NCI-H1930 (cell line): Measurements from ENCODE around the gene SPTBN1.

Experiments used
- DNase-seq, 2 experiments: peaks; one replicate each; lab custom pipeline; 2025; lab: John Stamatoyannopoulos, UW

SPTBN1 gene

GRCh38 chr2:54653572-54654204 lies 197.6 kb downstream of the SPTBN1 start:
- no peak for DNase-seq

GRCh38 chr2:54655046-54655809 lies 199.1 kb downstream of the SPTBN1 start:
- DNase-seq = no peak

- DNase-seq = no peak
These were observed 200.7 kb downstream of the SPTBN1 start for GRCh38 chr2:54656863-54657262.

DNA sequence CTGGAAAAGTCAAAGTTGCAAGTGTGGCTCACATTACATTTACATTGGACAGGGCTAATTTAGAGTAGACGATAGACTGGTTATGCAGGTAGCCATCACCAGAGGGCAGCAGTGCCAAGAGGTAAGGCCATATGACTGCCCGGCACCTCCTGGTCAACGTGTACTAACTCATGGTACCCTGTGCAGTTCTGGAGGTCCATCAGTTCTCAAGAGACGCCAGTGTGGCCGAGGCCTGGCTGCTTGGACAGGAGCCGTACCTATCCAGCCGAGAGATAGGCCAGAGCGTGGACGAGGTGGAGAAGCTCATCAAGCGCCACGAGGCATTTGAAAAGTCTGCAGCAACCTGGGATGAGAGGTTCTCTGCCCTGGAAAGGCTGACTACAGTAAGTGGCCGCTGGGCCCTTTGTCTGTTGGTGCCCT lies 201.5 kb downstream of the SPTBN1 start:
- peak in 1 of 2 experiments; percentile 14 for DNase-seq

- DNase-seq = no peak
These were observed 202.5 kb downstream of the SPTBN1 start for GRCh38 chr2:54658564-54659071.

- DNase-seq = no peak
These were observed 203.4 kb downstream of the SPTBN1 start for GRCh38 chr2:54659527-54659926.

DNA sequence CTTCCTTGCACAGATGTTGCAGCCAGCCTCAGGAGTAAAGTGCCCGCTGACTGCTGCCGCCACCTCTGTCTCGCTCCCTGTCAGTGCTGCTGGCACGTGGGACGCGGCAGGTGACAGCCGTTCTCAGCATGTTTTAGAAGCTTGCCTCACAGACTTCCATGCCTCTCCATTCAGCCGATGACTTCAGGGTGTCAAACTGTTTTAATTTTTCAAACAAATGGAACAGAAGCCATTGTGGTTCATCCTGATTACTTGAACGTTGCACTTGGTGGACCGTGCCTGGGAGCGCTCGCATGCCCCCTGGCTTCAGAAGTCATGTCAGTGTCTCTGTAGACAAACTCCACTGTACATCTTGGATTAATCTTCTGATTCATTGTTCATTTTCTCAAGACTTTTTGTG lies 204.6 kb downstream of the SPTBN1 start:
- DNase-seq = no peak

GRCh38 chr2:54663424-54664030 lies 207.4 kb downstream of the SPTBN1 start:
- no peak for DNase-seq

GRCh38 chr2:54664238-54664786 lies 208.2 kb downstream of the SPTBN1 start:
- DNase-seq = no peak

- DNase-seq = peak in 1 of 2 experiments; percentile 18
These were observed 209.3 kb downstream of the SPTBN1 start for GRCh38 chr2:54665436-54665856.

DNA sequence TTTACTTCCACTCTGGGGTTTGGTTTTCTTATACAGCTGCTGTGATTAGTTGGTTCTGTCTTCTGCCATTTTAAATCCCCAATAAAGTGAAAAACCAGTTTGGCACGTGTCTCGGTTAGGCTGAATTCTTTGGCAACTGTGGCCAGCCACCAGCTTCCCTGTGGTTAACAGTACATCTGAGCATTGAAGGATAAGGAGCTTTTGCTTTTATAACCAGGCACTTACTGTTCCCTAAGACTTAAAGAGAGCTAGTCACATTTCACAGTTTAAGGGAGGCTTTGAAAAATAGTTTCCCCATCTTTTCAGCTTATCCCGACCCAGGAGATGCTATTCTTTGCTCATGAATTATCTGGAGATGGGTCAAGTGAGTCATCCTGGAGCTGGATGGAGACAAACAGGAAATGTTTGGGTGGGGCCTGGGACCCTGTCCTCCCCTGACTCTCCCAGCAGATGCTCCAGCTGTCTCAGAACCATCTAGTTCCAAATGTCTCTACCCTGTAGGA lies 210.1 kb downstream of the SPTBN1 start:
- DNase-seq = no peak

GRCh38 chr2:54666634-54667265 lies 210.6 kb downstream of the SPTBN1 start:
- no peak for DNase-seq

GRCh38 chr2:54667266-54667639 lies 211.1 kb downstream of the SPTBN1 start:
- no peak for DNase-seq

- DNase-seq = no peak
These were observed 211.9 kb downstream of the SPTBN1 start for GRCh38 chr2:54667726-54668650.

GRCh38 chr2:54668711-54669110 lies 212.6 kb downstream of the SPTBN1 start:
- no peak for DNase-seq

DNA sequence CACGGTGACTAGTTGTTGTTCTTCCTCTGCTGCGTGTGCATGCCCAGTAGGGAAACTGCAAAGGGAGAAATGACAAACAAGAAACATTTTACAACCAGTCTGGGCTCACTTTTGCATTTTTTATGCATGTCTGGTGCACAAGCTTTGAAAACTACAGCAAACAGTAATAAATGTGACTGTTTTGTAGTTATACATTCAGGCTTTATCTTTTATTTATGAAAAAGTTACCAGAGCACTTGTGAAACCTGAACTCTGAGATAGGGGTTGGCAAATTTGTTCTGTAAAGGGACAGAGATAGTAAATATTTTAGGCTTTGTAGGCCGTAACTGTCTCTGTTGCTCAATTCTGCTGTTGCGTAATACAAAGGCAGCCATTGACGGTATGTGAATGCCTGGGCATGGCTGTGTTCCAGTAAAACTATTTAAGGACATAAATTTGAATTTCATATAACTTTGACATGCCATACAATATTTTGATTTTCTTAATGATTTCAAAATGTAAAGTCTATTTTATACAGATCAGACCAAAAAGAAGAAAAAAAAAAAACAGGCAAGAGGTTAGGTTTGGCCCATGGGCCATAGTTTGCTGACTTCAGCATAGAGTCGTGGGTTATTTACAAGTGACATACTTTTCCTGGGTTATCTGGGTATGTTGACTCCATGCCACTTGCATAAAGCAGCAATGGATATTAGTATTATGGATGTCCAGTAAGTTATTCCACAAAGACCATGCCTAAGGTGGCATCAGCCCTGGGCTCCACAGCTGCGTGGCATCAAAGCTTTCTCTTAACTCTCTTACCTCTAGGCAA lies 213.8 kb downstream of the SPTBN1 start:
- no peak for DNase-seq

DNA sequence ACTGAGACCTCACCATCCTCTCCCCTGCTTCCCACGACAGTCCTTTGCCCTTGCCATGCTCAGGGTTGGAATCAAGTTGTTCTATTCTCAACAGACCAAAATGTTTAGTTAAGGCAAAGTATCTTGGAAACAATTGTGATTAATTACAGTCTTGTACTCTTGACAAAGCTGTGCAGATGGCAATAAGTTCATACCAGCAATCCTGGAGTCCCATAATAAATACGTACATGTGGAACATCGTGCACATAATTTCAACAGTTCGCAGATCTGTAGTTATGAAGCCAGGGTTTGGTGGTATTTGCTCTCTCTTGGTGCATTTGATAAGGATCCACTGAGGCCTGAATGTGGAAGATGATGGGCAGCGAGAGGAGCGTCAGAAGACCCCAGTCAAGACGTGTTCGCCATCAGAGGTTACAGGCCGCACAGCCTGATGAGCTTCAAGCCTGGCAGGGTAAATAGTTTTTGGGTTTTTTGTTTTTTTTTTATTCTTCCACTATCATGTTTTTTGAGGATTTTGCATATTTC lies 214.4 kb downstream of the SPTBN1 start:
- no peak for DNase-seq

DNA sequence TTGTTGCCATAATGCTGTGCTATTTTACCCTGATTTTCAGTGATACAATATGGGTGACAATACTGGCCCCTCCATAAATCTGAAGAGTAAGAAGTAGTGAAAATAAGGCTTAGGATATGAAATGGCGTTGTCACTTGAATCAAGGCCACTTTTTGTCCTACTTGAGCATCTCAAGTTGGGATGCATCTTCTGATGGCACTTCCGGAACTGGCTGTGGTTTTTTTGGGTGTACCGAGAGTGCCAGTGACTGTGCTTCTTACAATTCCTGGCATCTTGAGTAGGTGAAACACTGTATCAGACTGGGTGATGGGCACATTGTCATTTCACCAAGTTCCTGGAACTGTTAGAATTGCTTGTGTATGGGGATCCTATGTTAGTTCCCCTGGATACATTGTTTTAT lies 214.9 kb downstream of the SPTBN1 start:
- DNase-seq = no peak

DNA sequence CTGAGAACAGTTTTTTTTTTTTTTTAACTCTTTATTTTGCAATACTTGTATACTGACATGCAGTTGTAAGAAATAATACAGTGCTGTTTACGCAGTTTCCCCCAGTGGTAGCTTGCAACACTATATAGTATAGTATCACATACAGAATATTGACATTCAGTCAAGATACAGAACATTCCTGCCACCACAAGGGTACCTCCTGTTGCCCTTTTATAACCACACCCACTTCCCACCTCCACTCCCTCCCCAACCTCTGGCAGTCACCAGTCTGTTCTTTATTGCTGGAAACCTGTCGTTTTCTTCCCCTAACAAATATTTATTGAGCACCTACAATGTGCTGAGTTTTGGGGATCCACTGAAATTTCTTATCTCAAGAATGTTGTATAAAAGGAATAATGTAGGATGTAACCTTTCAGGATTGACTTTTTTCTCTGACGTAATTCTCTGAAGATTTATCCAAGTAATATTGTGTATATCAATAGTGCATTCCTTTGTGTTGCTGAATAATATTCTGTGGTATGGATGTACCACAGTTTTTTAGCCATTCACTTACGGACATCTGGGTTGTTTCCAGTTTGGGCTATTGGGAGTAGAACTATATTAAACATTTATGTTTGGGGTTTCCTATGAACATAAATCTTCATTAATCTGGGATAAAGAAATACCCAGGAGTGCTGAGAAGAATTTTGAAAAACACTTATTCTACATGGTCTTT lies 215.9 kb downstream of the SPTBN1 start:
- DNase-seq = no peak
